ENCODE results near the gene REC8.
A peak's percentile ranks its signal among the peaks of the same experiment; 100 is the strongest.

Gene REC8

DNA sequence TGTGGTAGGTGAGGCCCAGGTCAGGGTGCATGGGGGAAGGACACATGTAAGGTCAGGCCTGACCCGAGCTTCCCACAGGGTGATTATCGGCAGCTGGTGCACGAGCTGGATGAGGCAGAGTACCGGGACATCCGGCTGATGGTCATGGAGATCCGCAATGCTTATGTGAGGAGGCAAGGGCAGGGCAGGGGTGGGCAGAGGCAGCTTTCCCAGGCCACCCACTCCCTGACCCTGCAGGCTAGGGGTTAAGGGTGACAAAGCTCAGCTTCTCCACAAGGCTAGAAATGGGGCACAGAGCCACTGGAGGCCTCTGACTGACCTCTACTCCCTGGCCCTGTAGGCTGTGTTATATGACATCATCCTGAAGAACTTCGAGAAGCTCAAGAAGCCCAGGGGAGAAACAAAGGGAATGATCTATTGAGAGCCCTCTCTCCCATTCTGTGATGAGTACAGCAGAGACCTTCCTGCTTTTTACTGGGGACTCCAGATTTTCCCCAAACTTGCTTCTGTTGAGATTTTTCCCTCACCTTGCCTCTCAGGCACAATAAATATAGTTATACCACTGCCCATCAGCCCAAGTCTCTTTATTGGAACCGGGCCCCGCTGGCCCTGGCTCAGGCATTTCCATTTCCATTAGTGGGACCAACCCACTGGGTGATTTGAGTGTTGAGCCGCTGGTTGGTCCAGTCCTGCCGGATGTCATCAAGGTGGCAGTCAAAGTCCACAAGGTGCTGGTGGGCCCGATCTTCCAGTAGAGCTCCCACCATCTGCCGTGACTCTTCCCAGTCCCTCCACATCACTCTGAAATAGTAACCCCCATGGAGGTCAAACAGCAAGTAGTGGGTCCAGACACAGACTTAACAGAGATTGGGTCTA, 33.2 kb upstream of the REC8 start:
- DNase-seq (ENCODE audit: low read depth, low spot score), result no peak

GRCh38 chr14:24139272-24139934, 32.5 kb upstream of the REC8 start:
- no peak for DNase-seq (ENCODE audit: low read depth, low spot score)

GRCh38 chr14:24141097-24141880, 30.6 kb upstream of the REC8 start, which contains the start of gene EMC9:
Gene EMC9, minus strand, starts transcription at chr14:24141591. Its CDS starts 287 bp downstream, at chr14:24141304.
- peak; percentile 100 for DNase-seq (ENCODE audit: low read depth, low spot score)

DNA sequence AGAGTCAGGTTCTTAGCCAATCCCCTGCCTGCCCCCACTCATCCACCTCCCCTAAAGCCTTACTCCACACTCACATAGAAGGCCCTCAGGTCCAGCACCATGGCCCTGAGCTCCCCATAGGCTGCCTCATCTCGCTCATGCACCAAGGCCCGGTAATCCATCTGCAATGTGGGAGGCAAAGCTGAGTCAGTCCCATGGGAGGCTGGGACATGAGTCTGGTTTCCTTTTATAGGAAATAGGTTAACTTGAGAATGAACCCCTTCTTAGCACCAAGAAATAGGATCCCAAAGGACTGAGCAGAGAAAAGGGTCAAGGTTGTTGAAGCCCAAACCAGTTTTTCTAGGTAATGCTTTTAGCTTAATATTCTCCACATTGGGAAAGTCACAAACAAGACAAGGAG, 28.4 kb upstream of the REC8 start:
- no peak for DNase-seq (ENCODE audit: low read depth, low spot score)

DNA sequence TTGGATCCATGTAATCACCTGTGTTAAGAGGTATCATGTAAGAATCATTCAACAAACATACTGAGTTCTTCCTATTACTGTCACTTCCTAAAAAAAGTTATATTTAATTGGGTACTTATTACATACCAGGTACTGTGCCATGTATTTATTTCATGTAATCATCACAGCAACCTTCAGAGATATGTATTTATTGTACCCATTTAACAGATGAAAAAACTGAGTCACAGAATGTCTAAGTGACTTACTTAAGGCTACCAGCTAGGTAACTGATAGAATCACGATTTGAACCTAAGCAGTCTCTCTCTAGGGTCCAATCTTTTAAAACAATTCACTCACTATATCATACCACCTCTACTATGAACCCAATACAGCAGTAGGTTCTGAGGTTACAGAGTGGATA, 27.4 kb upstream of the REC8 start:
- no peak for DNase-seq (ENCODE audit: low read depth, low spot score)

GRCh38 chr14:24145219-24145618, 26.7 kb upstream of the REC8 start:
- no peak for DNase-seq (ENCODE audit: low read depth, low spot score)

DNA sequence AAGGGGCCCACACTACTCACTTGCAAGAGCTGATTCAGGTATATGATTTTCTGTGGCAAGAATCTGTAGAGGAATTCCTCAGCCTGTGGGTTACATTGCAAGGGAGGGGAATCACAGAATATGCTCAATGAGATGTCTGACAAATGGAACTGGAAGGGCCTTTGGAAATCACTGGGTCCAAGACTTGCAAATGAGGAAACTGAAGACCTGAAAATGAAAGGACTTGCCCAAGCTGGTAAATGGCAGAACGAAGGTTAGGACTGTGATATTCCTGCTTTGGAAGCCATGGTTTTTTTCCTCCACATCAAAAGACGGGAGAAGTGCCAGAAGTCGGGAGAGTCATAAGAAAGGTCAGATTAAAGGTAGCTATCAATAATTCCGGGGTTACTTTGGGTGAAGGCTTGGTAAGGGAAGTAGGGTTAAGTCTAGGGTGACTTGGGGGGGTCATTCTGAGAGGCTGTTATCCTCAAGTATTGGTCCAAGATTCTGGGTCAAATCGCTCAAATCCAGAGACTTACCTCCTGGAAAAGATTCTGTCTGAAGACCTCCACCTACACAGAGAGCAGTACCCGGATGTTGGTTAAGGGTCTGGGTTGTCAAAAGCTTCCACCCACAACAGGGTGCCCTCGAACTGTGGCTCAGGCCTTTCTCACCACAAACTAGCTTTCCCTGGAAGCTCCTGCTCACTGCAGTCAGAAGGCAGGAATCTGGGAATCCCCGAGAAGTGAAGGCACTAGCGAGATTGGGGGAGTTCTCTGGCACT, 26.0 kb upstream of the REC8 start:
- peak; percentile 68 for DNase-seq (ENCODE audit: low read depth, low spot score)

DNA sequence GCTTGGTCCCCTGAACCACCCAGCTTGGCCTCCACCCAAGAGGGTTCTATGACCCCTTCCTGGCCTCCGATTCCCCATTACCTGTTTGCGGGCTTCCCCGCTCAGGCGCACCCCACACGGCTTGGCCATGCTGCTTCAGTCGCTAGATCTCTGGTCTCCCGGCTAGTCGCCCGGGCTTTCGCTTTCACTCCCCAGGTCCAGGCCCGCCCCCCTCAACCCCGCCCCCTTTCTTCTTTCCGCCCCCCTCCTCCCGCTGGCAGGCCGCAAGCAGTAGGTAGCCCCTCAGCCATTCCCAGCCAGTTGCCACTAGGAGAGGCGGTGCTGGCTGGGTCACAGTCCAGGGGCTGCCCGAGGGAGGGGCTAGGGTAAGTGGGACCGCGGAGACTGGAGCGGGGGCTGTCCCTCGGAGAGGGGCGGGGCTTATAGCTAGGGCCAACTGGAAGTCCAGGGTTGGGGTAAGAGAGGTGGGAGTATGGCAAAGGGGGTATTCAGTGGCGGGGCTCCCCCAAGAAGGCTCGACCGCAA, 25.4 kb upstream of the REC8 start, which contains the start of gene PSME2:
PSME2 (minus strand) TSS at position 158 of the 525 bp plus-strand sequence; CDS start at position 129, 29 bp downstream.
- peak; percentile 98 for DNase-seq (ENCODE audit: low read depth, low spot score)

- DNase-seq (ENCODE audit: low read depth, low spot score), result peak; percentile 99
Observed at GRCh38 chr14:24146978-24147760, 24.7 kb upstream of the REC8 start, which contains the start of gene RNF31. Gene RNF31, plus strand, starts transcription at chr14:24147498. Its CDS starts 201 bp downstream, at chr14:24147699.

- no peak for DNase-seq (ENCODE audit: low read depth, low spot score)
Observed at GRCh38 chr14:24147761-24148428, 24.0 kb upstream of the REC8 start.

DNA sequence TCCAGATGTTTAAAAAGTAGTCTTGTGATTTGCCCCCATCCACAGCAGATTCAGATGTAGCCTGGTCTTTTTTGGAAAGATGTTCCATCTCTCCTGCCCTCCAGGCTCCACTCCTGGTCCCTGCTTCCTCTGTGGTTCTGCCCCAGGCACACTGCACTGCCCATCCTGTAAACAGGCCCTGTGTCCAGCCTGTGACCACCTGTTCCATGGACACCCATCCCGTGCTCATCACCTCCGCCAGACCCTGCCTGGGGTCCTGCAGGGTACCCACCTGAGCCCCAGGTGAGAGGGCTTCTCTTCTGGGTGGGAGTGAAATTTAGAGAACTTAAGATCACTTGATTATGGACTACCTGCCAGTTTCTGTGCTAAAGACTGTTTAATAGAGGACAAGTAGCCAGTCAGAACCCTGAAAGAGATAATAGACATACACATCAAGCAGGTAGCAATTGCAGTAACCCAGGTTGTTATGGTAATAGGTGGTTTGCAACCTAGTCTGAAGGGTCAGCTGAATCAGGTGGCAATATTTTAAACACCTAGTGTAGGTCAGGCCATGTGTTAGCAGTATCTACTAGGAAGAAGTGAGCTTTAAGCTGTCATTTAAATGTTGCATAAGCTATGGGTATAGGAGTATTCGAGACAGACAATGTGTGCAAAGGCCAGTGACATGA, 22.4 kb upstream of the REC8 start:
- no peak for DNase-seq (ENCODE audit: low read depth, low spot score)

GRCh38 chr14:24150061-24150460, 21.8 kb upstream of the REC8 start:
- DNase-seq (ENCODE audit: low read depth, low spot score), result no peak

DNA sequence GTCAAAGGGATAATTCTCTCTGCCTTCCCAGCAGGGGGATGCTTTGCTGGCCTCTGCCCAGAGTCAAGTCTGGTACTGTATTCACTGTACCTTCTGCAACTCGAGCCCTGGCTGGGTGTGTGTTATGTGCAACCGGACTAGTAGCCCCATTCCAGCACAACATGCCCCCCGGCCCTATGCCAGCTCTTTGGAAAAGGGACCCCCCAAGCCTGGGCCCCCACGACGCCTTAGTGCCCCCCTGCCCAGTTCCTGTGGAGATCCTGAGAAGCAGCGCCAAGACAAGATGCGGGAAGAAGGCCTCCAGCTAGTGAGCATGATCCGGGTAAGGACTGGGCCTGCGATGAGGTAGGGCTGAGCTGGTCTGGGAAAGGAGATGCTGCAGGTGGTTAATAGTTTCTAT, 21.3 kb upstream of the REC8 start:
- no peak for DNase-seq (ENCODE audit: low read depth, low spot score)

DNA sequence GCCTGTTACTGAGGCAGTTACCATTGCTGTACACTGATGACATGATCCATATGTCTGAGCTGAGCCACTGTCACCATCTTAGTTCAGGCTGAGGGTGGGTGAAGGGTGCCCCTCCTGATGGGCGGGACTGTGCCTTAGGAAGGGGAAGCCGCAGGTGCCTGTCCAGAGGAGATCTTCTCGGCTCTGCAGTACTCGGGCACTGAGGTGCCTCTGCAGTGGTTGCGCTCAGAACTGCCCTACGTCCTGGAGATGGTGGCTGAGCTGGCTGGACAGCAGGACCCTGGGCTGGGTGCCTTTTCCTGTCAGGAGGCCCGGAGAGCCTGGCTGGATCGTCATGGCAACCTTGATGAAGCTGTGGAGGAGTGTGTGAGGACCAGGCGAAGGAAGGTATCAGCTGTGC, 20.9 kb upstream of the REC8 start:
- no peak for DNase-seq (ENCODE audit: low read depth, low spot score)

- no peak for DNase-seq (ENCODE audit: low read depth, low spot score)
Observed at GRCh38 chr14:24151404-24152080, 20.3 kb upstream of the REC8 start.

DNA sequence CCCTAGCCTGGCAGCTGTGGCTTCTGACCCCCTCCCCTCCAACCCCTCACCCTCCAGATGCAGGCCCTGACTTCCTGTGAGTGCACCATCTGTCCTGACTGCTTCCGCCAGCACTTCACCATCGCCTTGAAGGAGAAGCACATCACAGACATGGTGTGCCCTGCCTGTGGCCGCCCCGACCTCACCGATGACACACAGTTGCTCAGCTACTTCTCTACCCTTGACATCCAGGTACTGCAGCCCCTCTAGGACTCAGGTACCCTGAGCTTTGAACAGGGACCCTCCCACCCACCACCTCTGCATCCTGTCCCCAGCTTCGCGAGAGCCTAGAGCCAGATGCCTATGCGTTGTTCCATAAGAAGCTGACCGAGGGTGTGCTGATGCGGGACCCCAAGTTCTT, 16.8 kb upstream of the REC8 start:
- no peak for DNase-seq (ENCODE audit: low read depth, low spot score)

DNA sequence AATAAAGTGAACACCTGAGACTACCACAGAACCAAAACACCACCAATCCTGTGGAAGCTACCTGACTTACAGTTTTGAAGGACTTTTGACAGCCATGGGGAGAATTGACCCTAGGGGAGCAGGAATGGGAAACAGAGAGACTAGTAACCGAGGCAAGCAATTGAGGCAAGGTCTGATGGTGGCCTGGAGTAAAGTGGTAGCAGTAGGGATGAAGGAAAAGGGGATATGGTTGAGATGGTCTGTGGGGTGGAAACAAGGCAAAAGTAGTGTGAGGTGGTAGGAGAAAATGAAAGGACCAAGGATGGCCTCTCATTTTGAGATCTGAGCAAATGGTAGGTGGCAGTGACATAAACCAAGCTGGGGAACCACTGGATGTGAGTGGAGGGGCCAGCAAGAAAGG, 15.0 kb upstream of the REC8 start:
- no peak for DNase-seq (ENCODE audit: low read depth, low spot score)

- DNase-seq (ENCODE audit: low read depth, low spot score), result no peak
Observed at GRCh38 chr14:24157331-24157730, 14.5 kb upstream of the REC8 start.

Measured in ELF-1 (cell line).